CD4-positive, alpha-beta T cell treated with Interleukin-4 for 4 hours (primary cell): ENCODE results near the gene ZSWIM4.
A peak's percentile ranks its signal among the peaks of the same experiment; 100 is the strongest.

Experiments used
- DNase-seq: peaks from one replicate; pipeline ENCODE4 v3.0.0-alpha.2; 2020

ZSWIM4 gene

GRCh38 chr19:13835791-13836723 is 40.8 kb downstream of the ZSWIM4 start:
- no peak for DNase-seq

GRCh38 chr19:13838435-13839129 is 43.3 kb downstream of the ZSWIM4 start:
- DNase-seq: no peak

GRCh38 chr19:13839130-13839937 is 44.1 kb downstream of the ZSWIM4 start:
- DNase-seq: peak; percentile 80

GRCh38 chr19:13839938-13840304 is 44.7 kb downstream of the ZSWIM4 start:
- peak; percentile 64 for DNase-seq

GRCh38 chr19:13840305-13841085 is 45.3 kb downstream of the ZSWIM4 start:
- DNase-seq: peak; percentile 65

- peak; percentile 59 for DNase-seq
These were observed 46.1 kb downstream of the ZSWIM4 start for GRCh38 chr19:13841086-13841961.

GRCh38 chr19:13841962-13842290 is 46.7 kb downstream of the ZSWIM4 start:
- peak; percentile 55 for DNase-seq

GRCh38 chr19:13842291-13843103 is 47.3 kb downstream of the ZSWIM4 start:
- DNase-seq: peak; percentile 87

- no peak for DNase-seq
These were observed 48.1 kb downstream of the ZSWIM4 start for GRCh38 chr19:13843104-13843921.

- DNase-seq: no peak
These were observed 48.9 kb downstream of the ZSWIM4 start for GRCh38 chr19:13844130-13844631.

GRCh38 chr19:13846557-13847406 is 51.5 kb downstream of the ZSWIM4 start:
- peak; percentile 100 for DNase-seq

GRCh38 chr19:13847407-13848339 is 52.4 kb downstream of the ZSWIM4 start:
- DNase-seq: peak; percentile 88

GRCh38 chr19:13848340-13848677 is 53.1 kb downstream of the ZSWIM4 start:
- DNase-seq: no peak

- DNase-seq: no peak
These were observed 53.8 kb downstream of the ZSWIM4 start for GRCh38 chr19:13848798-13849676.

- peak; percentile 79 for DNase-seq
These were observed 55.0 kb downstream of the ZSWIM4 start for GRCh38 chr19:13849991-13850909.
